RWPE2 (cell line): ENCODE data around the gene STXBP4.

ENCODE experiments used
- ATAC-seq: fragments of 200-7000 bp; cut with Tn5 transposase; 3 replicates; pipeline ENCODE4 v1.9.1; 2021; ENCODE audit warnings: low read depth
- DNase-seq: peaks from one replicate; pipeline ENCODE4 v3.0.0-alpha.2; 2020; ENCODE audit warnings: low spot score
- H3K27ac ChIP-seq: fragments of 450-650 bp; 2 replicates; pipeline ENCODE4 v1.5.1; 2017; ENCODE audit warnings: mild to moderate bottlenecking; ENCODE audit not compliant: poor library complexity, severe bottlenecking
- H3K27me3 ChIP-seq: fragments of 250-450 bp; sonication (Bioruptor Pico); 2 replicates; pipeline ENCODE4 v1.5.1; 2021; ENCODE audit warnings: mild to moderate bottlenecking, moderate library complexity; ENCODE audit not compliant: insufficient read depth, poor library complexity, severe bottlenecking
- H3K36me3 ChIP-seq: fragments of 250-450 bp; sonication (Bioruptor Pico); 2 replicates; pipeline ENCODE4 v1.5.1; 2020; ENCODE audit warnings: low read depth, mild to moderate bottlenecking, moderate library complexity
- H3K4me1 ChIP-seq: fragments of 250-450 bp; sonication (Bioruptor Pico); 2 replicates; pipeline ENCODE4 v1.5.1; 2021; ENCODE audit warnings: mild to moderate bottlenecking, moderate library complexity; ENCODE audit not compliant: insufficient read depth, poor library complexity, severe bottlenecking
- H3K4me3 ChIP-seq: fragments of 250-450 bp; sonication (Bioruptor Pico); 2 replicates; pipeline ENCODE4 v1.5.1; 2021; ENCODE audit warnings: mild to moderate bottlenecking, moderate library complexity; ENCODE audit not compliant: severe bottlenecking
- H3K9me3 ChIP-seq: fragments of 250-450 bp; sonication (Bioruptor Pico); 2 replicates; pipeline ENCODE4 v1.5.1; 2021; ENCODE audit warnings: mild to moderate bottlenecking, moderate library complexity; ENCODE audit not compliant: severe bottlenecking
- TF ChIP-seq, protein P1 (sequence below): fragments of 450-650 bp; IDR thresholded peaks from one replicate; pipeline ENCODE4 v1.5.1; 2017; ENCODE audit warnings: mild to moderate bottlenecking, moderate library complexity; ENCODE audit not compliant: poor library complexity, severe bottlenecking

STXBP4 gene

DNA sequence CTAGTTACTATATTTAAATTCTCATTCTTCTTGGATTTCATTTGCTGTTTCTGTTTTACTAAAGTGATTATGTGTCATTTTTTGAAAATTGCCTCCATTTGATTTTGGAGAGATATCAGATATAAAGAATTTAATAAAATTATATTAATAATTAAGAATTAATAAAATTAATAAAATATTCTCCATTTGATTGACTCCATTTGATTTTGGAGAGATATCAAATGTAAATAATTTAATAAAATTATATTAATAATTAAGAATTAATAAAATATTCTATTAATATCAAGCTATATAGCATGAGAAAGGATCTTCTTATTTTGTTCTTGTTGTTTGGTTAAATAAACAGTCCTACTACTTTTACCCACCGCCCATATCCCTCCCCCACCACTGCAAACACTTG, 23.0 kb downstream of the STXBP4 start:
- H3K27ac ChIP-seq: no peak overlapping the region
- no peak for DNase-seq
- TF ChIP-seq, protein P1, sequence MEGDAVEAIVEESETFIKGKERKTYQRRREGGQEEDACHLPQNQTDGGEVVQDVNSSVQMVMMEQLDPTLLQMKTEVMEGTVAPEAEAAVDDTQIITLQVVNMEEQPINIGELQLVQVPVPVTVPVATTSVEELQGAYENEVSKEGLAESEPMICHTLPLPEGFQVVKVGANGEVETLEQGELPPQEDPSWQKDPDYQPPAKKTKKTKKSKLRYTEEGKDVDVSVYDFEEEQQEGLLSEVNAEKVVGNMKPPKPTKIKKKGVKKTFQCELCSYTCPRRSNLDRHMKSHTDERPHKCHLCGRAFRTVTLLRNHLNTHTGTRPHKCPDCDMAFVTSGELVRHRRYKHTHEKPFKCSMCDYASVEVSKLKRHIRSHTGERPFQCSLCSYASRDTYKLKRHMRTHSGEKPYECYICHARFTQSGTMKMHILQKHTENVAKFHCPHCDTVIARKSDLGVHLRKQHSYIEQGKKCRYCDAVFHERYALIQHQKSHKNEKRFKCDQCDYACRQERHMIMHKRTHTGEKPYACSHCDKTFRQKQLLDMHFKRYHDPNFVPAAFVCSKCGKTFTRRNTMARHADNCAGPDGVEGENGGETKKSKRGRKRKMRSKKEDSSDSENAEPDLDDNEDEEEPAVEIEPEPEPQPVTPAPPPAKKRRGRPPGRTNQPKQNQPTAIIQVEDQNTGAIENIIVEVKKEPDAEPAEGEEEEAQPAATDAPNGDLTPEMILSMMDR: no peak
- no peak for ATAC-seq
- H3K36me3 ChIP-seq: peaks cover 9% of the 10 kb centered on the region; the same call in 1 of the 2 replicates
- no peaks in the 10 kb centered on the region for H3K9me3 ChIP-seq
- no peak overlapping the region for H3K4me3 ChIP-seq
- H3K4me1 ChIP-seq: no peaks in the 10 kb centered on the region
- no peaks in the 10 kb centered on the region for H3K27me3 ChIP-seq

DNA sequence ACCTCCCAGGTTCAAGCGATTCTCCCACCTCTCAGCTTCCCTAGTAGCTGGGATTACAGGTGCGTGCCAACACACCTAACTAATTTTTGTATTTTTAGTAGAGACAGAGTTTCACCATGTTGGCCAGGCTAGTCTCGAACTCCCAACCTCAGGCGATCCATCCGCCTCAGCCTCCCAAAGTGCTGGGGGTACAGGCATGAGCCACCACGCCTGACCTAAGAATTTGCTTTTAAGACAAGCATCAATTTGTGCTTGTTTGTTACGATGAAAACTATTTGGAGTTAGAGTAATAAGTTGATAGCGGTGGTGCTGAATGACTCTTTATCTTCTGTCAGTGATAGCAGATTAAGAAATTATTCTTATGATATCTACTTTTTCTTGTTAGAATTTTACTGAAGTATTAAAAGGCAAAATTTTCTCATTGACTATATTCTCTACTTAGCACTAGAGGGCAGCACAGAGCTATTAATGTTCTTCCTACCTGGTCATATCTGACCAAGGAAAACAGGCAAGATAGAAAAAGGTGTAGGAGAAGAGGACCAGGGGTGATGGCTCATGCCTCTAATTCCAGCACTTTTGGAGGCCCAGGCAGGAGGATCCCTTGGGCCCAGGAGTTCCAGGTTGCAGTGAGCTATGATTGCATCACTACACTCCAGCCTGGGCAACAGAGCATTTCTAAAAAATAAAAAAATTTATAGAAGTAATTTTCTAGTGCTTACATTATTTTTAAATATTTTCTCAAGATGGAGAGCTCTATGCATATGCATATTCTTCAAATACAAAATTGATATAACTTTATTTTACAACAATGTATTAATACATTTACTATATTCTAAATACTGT, 24.5 kb downstream of the STXBP4 start:
- Histone ChIP-seq H3K4me3 (no peak overlapping the region), H3K4me1 (no peaks in the 10 kb centered on the region), H3K27ac (no peak overlapping the region), H3K27me3 (no peaks in the 10 kb centered on the region), H3K9me3 (no peaks in the 10 kb centered on the region), H3K36me3 (peaks cover 9% of the 10 kb centered on the region; the same call in 1 of the 2 replicates)
- DNase-seq: no peak
- TF ChIP-seq, protein P1: peak; percentile 86
- peak; percentile 67 for ATAC-seq

DNA sequence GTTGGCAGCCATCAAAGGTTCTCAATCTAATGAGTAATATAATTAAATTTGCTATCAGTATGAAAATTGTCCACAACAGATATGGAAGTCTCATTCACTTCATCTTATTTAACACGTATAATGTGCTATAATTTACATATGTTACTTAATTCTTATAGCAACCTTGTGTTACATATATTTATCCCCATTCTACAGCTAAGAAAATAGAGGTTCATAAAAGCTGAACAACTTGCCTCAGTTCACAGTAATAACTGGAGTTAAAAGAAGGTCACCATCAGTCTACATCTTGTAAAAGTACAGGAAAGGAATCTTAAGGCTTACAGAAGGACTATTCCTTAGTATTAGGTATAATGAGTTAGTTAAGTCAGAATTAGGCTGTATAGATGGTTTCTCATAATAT, 27.9 kb downstream of the STXBP4 start:
- no peaks in the 10 kb centered on the region for H3K9me3 ChIP-seq
- TF ChIP-seq, protein P1: no peak
- H3K4me1 ChIP-seq: no peaks in the 10 kb centered on the region
- H3K4me3 ChIP-seq: no peak overlapping the region
- no peak overlapping the region for H3K27ac ChIP-seq
- H3K27me3 ChIP-seq: no peaks in the 10 kb centered on the region
- DNase-seq: no peak
- peaks cover 22% of the 10 kb centered on the region for H3K36me3 ChIP-seq
- no peak for ATAC-seq

DNA sequence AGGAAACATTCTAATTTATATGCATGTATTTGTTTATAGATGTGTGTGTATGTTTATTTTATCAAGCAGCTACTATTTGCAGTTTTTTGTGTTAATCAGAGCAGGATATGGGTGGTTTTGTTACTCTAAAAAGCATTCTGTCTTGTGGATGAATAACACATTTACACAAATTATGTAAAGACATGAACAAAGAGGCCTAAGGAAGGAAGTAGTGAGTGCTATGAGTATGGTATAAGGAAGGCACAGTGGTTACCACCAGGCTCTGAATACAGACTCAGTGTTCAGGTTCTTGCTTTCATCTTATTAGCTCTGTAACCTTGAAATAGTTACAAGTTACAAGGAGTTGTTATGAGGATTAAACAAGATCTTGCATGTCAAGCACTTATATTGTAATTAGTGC, 33.9 kb downstream of the STXBP4 start:
- no peak overlapping the region for H3K4me3 ChIP-seq
- no peaks in the 10 kb centered on the region for H3K4me1 ChIP-seq
- TF ChIP-seq, protein P1: no peak
- H3K27ac ChIP-seq: no peak overlapping the region
- H3K27me3 ChIP-seq: no peaks in the 10 kb centered on the region
- ATAC-seq: no peak
- no peak for DNase-seq
- peaks cover 13% of the 10 kb centered on the region for H3K36me3 ChIP-seq
- H3K9me3 ChIP-seq: no peaks in the 10 kb centered on the region

DNA sequence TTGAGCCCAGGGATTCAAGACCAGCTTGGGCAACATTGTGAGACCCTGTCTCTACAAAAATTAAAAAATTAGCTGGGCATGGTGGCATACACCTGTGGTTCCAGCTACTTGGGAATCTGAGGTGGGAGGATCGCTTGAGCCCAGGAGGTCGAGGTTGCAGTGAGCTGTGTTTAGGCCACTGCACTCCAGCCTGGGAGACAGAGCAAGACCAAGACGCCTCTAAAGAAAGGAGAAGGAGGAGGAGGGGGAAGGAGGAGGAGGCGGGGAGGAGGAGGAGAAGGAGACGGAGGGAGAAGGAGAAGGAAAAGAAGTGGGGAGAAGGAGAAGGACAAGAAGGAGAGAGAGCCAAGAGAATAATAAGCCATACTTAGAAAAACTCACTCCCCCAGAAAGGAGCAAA, 35.9 kb downstream of the STXBP4 start:
- H3K4me1 ChIP-seq: no peaks in the 10 kb centered on the region
- no peak overlapping the region for H3K27ac ChIP-seq
- no peak for DNase-seq
- H3K27me3 ChIP-seq: no peaks in the 10 kb centered on the region
- no peaks in the 10 kb centered on the region for H3K9me3 ChIP-seq
- TF ChIP-seq, protein P1: no peak
- H3K36me3 ChIP-seq: peaks cover 13% of the 10 kb centered on the region
- ATAC-seq: no peak
- H3K4me3 ChIP-seq: no peak overlapping the region
